NCI-H2227 (cell line): ENCODE results near the gene CACNA1C.
A peak's percentile ranks its signal among the peaks of the same experiment; 100 is the strongest.

ENCODE experiments used
- DNase-seq: peaks from one replicate; lab custom pipeline; 2025; ENCODE audit not compliant: unreplicated experiment; lab: John Stamatoyannopoulos, UW

Gene CACNA1C

DNA sequence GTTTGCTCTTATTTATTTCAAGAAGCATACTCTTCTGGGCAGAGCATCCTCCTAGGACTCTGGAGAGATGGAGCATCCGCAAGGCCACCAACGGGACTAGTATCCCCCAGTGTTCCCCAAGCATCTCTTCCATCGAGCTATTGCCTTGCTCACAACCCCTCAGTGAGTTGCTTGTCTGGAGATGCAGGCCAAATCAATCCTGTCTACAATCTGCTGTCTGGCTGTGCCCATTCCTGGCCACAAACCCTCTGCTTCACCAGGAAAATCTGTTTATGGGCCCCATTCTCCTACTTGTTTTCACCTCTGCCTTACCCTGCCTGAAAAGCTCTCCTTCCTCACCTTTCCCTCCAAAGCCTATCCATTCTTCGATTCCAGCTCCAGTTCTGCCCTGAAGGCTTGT lies 219.2 kb downstream of the CACNA1C start:
- no peak for DNase-seq

DNA sequence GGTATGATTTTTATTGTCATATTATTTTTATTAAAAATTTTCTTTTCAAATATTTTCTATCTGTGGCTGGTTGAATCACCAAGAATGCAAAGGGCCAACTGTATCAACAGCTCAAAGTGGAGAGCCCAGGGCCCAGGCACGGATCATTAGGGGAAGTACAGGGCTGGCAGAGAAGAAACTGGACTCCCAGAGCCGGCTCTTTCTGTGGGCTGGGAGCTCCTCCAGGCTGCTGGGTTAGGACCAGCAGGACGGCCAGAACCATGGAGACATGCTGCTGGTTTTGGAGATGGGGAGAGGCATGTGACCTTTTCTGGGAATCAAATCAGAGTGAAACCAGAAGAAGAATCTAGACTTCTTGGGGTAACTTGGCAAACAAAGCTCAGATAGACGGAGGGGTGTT lies 220.5 kb downstream of the CACNA1C start:
- DNase-seq = no peak

DNA sequence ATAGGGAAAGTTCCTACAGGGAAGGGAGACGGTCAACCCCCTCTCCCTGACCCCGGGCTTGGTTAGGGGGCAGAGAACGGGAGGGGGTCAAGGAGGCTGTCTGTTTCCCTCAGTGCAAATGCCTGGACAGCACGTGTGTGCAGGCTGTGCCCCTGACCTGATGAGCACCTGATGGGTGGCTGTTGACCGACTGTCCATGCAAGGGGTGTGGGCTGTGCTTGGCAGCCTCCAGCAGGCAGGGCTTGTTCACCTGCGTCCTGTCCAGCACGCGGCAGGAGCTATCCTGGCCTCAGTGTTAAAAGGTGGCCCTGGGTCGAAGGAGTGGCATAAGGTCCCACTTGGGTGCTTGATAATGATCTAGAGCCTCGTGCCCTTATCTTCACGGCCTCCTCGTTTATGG lies 221.0 kb downstream of the CACNA1C start:
- no peak for DNase-seq

- no peak for DNase-seq
Measured at GRCh38 chr12:2274733-2275132, 221.9 kb downstream of the CACNA1C start.

DNA sequence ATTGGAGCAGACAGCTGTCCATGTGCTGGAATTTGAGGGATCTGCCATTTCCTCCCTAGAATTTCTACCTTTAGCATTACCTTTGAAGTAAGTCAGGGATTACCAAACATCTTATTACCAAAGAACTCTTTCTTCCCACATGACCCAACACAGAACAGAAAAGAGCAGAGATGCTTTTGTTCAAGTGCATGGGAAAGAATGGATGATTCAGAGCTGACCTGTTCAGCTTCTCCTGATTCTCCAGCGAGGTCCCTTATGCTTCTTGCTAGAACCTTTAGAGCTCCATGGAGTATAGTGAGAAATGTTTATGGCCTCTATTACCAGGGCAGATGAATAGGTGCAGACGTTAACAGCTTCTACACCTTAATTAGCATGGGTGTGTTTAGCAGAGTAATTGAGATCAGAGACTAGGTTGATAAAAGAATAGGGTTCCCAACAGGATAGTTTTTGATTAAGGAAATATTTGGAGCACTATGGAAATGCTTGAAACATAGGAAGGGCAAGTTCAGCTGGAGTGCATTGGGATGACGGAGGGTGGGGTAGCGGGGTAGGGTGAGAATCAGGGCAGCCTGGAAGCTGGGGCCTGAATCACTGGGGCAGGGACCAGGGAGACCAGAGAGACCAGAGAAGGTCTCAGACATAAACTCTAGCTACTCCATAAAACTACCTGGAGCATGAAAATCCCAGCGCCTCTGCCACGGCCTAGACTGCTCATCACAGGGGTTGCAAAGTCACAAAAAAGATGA lies 223.7 kb downstream of the CACNA1C start:
- no peak for DNase-seq

- no peak for DNase-seq
Measured at GRCh38 chr12:2277492-2278155, 224.8 kb downstream of the CACNA1C start.

DNA sequence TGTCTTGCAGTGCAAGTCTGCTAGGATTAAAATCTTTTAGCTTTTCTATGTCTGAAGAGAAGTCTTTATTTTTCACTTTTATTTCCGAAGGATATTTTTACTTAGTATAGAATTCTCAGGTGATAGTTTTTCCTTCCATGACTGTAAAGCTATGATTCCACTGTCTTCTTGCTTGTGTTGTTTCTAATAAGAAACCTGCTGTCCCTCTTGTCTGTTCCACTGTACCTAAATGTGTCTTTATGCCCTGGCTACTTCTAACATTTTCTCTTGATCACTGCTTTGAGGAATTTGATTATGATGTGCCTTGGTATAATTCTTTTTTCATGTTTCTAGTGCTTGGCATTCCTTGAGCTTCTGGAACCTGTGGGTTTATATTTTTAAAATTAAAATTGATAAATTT lies 228.7 kb downstream of the CACNA1C start:
- DNase-seq = no peak

DNA sequence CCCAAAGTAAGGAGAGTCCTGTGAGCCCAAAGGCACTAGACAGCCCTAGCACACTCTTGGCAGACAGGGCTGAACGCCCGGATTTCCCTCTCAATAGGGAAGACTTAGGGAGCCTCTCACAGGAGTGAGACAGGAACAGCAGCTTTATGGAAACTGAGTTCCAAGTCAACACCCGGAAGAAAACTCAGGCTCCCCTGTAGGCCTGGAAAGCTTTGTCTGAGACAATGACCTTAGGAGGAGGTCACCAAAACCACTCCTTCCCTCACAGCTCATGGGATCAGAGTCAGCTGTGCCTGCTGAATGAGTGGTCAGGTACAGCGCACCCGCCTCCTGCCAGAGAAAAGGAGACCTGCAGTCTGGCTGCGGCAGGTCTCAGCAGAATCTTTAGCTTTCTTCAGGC lies 229.5 kb downstream of the CACNA1C start:
- no peak for DNase-seq

DNA sequence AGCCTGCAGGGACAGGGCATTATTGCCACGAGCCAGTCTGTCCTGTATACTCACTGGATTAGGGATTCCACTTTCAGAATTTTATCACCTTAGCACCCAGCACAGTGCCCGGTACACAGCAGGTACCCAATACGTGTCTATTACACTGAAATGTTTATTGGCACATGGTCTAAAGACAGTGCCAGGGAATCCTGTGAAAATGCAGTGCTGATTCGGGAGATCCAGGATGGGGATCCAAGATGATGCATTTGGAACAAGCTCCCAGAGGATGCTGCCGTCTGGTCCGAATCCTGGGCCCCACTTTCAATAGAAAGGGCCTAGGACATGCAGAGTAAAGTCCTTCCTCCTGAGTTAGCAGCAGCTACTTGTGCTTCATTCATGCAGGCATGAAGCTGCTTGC lies 230.7 kb downstream of the CACNA1C start:
- no peak for DNase-seq

DNA sequence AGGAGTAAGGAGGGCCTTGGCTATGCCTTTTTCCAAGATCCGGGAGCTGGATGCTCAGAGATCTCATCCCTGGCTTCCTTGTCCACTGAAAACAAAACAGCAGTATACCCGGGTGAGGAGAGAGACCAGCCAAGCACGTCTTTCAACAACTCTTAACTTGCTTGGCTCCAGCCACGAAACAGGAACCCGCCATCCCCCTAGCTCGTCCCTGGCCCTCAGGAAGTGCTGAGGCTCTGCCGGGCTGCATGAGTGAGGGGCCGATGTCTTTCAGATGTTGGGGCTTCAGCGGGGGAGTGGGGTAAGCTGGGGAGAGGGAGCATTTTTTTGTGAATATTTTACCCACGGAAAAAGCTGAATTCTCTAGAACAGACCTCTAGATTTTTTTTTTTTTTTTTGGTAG lies 231.1 kb downstream of the CACNA1C start:
- DNase-seq = no peak

GRCh38 chr12:2284321-2284813 lies 231.6 kb downstream of the CACNA1C start:
- no peak for DNase-seq

- peak; percentile 76 for DNase-seq
Measured at GRCh38 chr12:2284857-2285256, 232.1 kb downstream of the CACNA1C start.

- DNase-seq = no peak
Measured at GRCh38 chr12:2285462-2285861, 232.7 kb downstream of the CACNA1C start.

DNA sequence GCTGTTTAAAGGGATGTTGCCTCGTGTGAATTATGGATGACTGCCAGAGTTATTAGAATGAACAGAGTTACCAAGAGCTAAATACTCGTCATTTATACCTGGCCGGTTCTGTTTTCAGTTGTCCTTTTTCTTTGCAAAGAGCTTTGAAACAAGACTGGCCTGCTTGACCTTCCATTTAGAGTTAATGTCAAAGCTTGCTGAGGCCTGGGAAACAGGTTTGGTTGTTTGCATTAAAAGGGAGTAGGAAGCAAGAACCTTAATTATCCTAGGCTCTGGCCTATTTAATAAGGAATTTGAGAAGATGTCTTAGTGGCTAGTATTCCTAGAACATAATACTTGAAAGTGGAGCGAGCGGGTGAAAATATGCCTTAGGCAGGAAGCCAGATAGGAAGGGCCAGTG lies 233.3 kb downstream of the CACNA1C start:
- DNase-seq = no peak

GRCh38 chr12:2286461-2287131 lies 233.8 kb downstream of the CACNA1C start:
- DNase-seq = no peak

GRCh38 chr12:2287151-2287550 lies 234.4 kb downstream of the CACNA1C start:
- DNase-seq = no peak

- no peak for DNase-seq
Measured at GRCh38 chr12:2287589-2287988, 234.8 kb downstream of the CACNA1C start.

- DNase-seq = peak; percentile 49
Measured at GRCh38 chr12:2288001-2288400, 235.2 kb downstream of the CACNA1C start.

DNA sequence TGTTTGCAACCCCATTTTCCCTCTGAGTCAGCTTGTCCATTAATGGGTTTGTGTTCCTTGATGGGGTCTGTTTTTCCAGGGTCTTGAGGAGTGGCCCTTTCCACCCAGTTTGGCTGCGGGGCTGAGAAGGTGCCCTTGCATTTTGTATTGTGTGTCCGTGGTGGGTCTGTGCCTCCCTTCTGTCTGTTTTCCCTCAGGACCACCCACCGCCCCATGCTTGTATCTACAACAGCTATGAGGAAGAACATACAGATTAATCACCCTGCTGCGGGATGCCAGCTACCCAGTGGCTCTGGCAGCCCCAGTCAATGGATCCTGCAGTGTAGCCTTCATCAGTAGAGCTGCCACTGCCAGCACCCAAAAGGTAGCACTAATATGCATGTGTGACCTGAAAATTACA lies 235.7 kb downstream of the CACNA1C start:
- DNase-seq = no peak

DNA sequence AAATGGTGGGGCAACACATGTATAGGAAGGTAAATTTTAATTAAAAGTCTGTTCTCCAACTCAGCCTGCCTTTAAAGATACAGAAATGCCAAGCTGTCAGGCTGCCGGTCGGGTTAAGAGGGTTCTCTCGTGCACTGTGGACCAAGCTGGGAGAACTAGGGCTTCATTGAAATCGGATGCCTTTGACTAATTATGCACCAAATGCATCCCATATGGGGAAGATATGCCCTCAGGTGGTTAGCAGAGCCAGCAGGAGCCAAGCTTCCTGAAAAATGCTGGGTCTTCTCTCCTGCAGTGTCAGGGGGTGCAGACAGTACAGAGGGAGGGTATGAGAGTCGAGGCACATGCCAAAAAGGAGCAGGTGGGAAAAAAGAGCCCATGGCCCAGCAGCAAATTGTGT lies 236.1 kb downstream of the CACNA1C start:
- DNase-seq = no peak

DNA sequence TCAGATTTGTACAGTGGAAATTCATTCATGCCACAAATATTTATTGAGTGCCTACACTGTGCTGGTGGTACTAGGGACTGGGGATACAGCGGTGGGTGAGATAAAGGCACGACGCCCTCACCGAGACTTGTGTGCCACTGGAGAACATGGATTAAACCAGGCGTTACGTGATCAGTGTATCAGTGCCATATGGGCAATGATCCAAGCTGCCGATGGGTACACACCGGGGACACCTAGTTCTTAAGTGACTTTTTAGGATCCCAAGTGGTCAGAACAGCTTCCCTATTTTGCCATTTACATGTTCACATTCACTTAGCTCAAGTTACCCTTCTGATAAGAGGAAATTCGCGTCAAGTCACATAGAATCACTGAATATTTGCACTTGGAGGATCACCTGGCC lies 236.7 kb downstream of the CACNA1C start:
- DNase-seq = no peak

DNA sequence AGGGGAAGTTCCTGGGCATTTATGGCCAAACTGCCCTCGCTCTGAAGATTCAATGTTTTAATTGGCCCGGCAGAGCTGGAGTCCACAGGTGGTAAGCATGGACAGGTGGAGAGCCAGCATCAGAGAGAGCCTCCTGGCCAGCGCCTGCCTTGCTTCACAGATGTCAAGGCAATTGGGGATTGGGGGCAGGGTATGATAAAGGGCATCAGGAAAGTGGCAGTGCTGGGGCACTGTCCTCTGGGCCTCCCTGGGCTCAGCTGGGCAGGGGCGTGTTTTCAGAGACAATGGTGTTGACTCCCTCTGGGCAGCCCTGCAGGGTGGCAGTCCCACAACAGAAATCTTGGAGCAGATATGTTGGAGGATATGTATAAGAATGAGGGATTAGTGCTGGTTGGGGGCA lies 237.3 kb downstream of the CACNA1C start:
- no peak for DNase-seq
